Endothelial cell of umbilical vein (primary cell): ENCODE data around the gene CHRNA3. TPM values are rescaled to one million over a fixed set of nuclear protein-coding genes. Genes with fewer than 3 reads are reported as not detected.

Experiments
- BruUV-seq: library from RNA; stranded (reverse); fragments of 400-500 nt; replicated peaks from 2 replicates; lab custom pipeline; 2021; lab: Mats Ljungman, UMichigan
- CTCF ChIA-PET: fragments of 300-600, 350-600 bp; sonication (Branson Sonifier 250); formaldehyde crosslinking; loops from one replicate; lab custom pipeline; 2021; ENCODE audit warnings: antibody characterized with exemption, inconsistent platforms; lab: Charles Lee
- POLR2A ChIA-PET: fragments of 300-600, 350-600 bp; sonication (Branson Sonifier 250); formaldehyde crosslinking; loops from one replicate; lab custom pipeline; 2021; ENCODE audit warnings: antibody characterized with exemption, inconsistent platforms; lab: Charles Lee
- DNase-seq: peaks from one replicate; pipeline ENCODE4 v3.0.0-alpha.2; 2011; ENCODE audit warnings: low read depth, low spot score
- FAIRE-seq: peaks from 2 replicates; lab custom pipeline; 2011; peaks lifted over from hg19 to GRCh38; lab: Jason Lieb, UNC
- H2AFZ ChIP-seq: 2 replicates; pipeline ENCODE4 v1.6.0; 2012; ENCODE audit warnings: low read depth, low read length, control low read depth, inconsistent platforms
- H3K27ac ChIP-seq: 2 replicates; pipeline ENCODE4 v1.5.1; 2011; ENCODE audit warnings: low read depth, mild to moderate bottlenecking, control low read depth, low read length, moderate library complexity; ENCODE audit not compliant: insufficient read depth
- H3K27me3 ChIP-seq, 2 experiments: 2 replicates each; pipeline versions ENCODE4 v1.6.0 to v1.6.1; 2011; ENCODE audit warnings: low read length in 2 of 2, mixed read lengths in 1 of 2; ENCODE audit not compliant: control insufficient read depth in 2 of 2, insufficient read depth in 2 of 2
- H3K36me3 ChIP-seq, 2 experiments: 2 replicates in 1 of 2; 3 replicates in 1 of 2; pipeline ENCODE4 v1.5.1; 2011; ENCODE audit warnings: low read length in 2 of 2, mild to moderate bottlenecking in 1 of 2, moderate library complexity in 1 of 2; ENCODE audit not compliant: control insufficient read depth in 2 of 2, insufficient read depth in 2 of 2; ENCODE audit errors: extremely low read depth in 1 of 2
- H3K4me1 ChIP-seq: 3 replicates; pipeline ENCODE4 v1.5.1; 2011; ENCODE audit warnings: mild to moderate bottlenecking, low read length; ENCODE audit not compliant: control insufficient read depth, insufficient read depth; ENCODE audit errors: extremely low read depth
- H3K4me2 ChIP-seq: 2 replicates; pipeline ENCODE4 v1.6.1; 2011; ENCODE audit warnings: low read length, control low read depth, mixed read lengths; ENCODE audit not compliant: insufficient read depth
- H3K4me3 ChIP-seq, 3 experiments: fragments of 200-600 bp in 1 of 3; sonication (generic), shearing (Covaris generic) in 1 of 3; replicated peaks in 1 of 3; 2 replicates each; pipeline ENCODE4 v1.5.1; 2011 to 2016; ENCODE audit warnings: control low read depth in 3 of 3, low read length in 3 of 3, mild to moderate bottlenecking in 2 of 3, inconsistent platforms in 1 of 3, low read depth in 1 of 3, moderate library complexity in 1 of 3; ENCODE audit not compliant: insufficient read depth in 1 of 3
- H3K79me2 ChIP-seq: 2 replicates; pipeline ENCODE4 v1.6.0; 2012; ENCODE audit warnings: low read length, inconsistent platforms; ENCODE audit not compliant: control insufficient read depth, insufficient read depth
- H3K9ac ChIP-seq: replicated peaks from 2 replicates; pipeline ENCODE3; 2011; ENCODE audit warnings: low read length, control low read depth; ENCODE audit not compliant: insufficient read depth; ENCODE audit errors: extremely low read depth
- H3K9me1 ChIP-seq: replicated peaks from 3 replicates; pipeline ENCODE4 v1.6.0; 2011; ENCODE audit warnings: mild to moderate bottlenecking, low read length; ENCODE audit not compliant: control insufficient read depth, insufficient read depth; ENCODE audit errors: extremely low read depth
- H3K9me3 ChIP-seq: replicated peaks from 2 replicates; pipeline ENCODE4 v1.5.1; 2012; ENCODE audit warnings: low read length, inconsistent platforms; ENCODE audit not compliant: control insufficient read depth, insufficient read depth
- H4K20me1 ChIP-seq: replicated peaks from 2 replicates; pipeline ENCODE3; 2011; ENCODE audit warnings: mild to moderate bottlenecking, low read length; ENCODE audit not compliant: control insufficient read depth, insufficient read depth; ENCODE audit errors: extremely low read depth
- CTCF ChIP-seq, 2 donors: IDR thresholded peaks; 1 replicate in 1 of 2; 2 replicates in 1 of 2; pipeline ENCODE4 v1.5.1; 2011; ENCODE audit warnings: low read length in 2 of 2, mild to moderate bottlenecking in 2 of 2, moderate library complexity in 2 of 2, control low read depth in 1 of 2, inconsistent platforms in 1 of 2, low read depth in 1 of 2; ENCODE audit not compliant: insufficient read depth in 1 of 2; ENCODE audit errors: extremely low read depth in 1 of 2
- EZH2 ChIP-seq: IDR thresholded peaks from 2 replicates; pipeline ENCODE4 v1.6.1; 2012; ENCODE audit warnings: borderline replicate concordance, low read depth, mild to moderate bottlenecking, moderate library complexity, low read length, inconsistent platforms; ENCODE audit not compliant: severe bottlenecking
- FOS ChIP-seq: IDR thresholded peaks from 2 replicates; pipeline ENCODE4 v1.6.1; 2011; ENCODE audit warnings: mild to moderate bottlenecking, low read length, moderate library complexity, borderline replicate concordance; ENCODE audit not compliant: insufficient read depth
- GATA2 ChIP-seq: IDR thresholded peaks from 2 replicates; pipeline ENCODE4 v1.7.0; 2011; ENCODE audit warnings: low read depth, mild to moderate bottlenecking, moderate library complexity, mixed read lengths, low read length; ENCODE audit not compliant: insufficient read length, insufficient read depth
- JUN ChIP-seq: IDR thresholded peaks from 2 replicates; pipeline ENCODE4 v1.6.1; 2011; ENCODE audit warnings: borderline replicate concordance, low read depth; ENCODE audit not compliant: insufficient read length, insufficient read depth
- MAX ChIP-seq: IDR thresholded peaks from 2 replicates; pipeline ENCODE4 v1.6.1; 2011; ENCODE audit not compliant: insufficient read depth, insufficient read length
- MYC ChIP-seq: IDR thresholded peaks from one replicate; pipeline ENCODE4 v1.6.1; 2011; ENCODE audit warnings: mild to moderate bottlenecking, low read depth, low read length
- POLR2A ChIP-seq: IDR thresholded peaks from 2 replicates; pipeline ENCODE4 v1.6.1; 2012; ENCODE audit warnings: low read depth, mild to moderate bottlenecking, control low read depth, low read length
- POLR2AphosphoS5 ChIP-seq: IDR thresholded peaks from 2 replicates; pipeline ENCODE4 v1.6.1; 2012; ENCODE audit warnings: low read depth, mild to moderate bottlenecking, control low read depth, low read length, moderate library complexity; ENCODE audit not compliant: insufficient read depth
- dilution Hi-C: fragments of 300-500 bp; cut with MboI; formaldehyde crosslinking; loops from one replicate; pipeline ENCODE4 v1.15.0; 2019; ENCODE audit warnings: low sequenced_read_pairs; ENCODE audit not compliant: extremely low pct_ligation_motif_present
- intact Hi-C: fragments of 100-400 bp; cut with micrococcal nuclease; formaldehyde crosslinking; loops from one replicate; pipeline ENCODE4 v1.10.0; 2022
- polyA plus RNA-seq, 4 experiments: library from polyadenylated mRNA; depleted of rRNA in 3 of 4; stranded (reverse) in 3 of 4; unstranded in 1 of 4; fragments of >200 nt; gene quantifications; 2 replicates each; pipeline versions ENCODE4 v1.2.1 to v1.2.3, GENCODE V29; 2011 to 2012; ENCODE audit warnings: missing spikeins in 1 of 4
- total RNA-seq: library from RNA; stranded (reverse); gene quantifications from 2 replicates; pipeline ENCODE4 v1.2.3, GENCODE V29; 2021

The CHRNA3 gene
- total and polyA plus RNA-seq, 2 donors (not counting 3 experiments of a cell fraction or from before 2014, with no cell fraction given) = not detected

- peaks cover 30 to 46% of the 10 kb centered on the region in 2 experiments for H3K27me3 ChIP-seq
- dilution Hi-C loops = no loop called here
- ChIA-PET POLR2A (no interaction called here), CTCF (interaction anchor here (0.6 to 4.0 kb wide), 7 partner anchors 11 to 132 kb away, joined by 3 to 23 read pairs (median 5); no protein-coding TSS in a partner anchor)
- intact Hi-C loops = loop anchor here (5.0 kb wide), 1 partner anchor 312 kb away; no protein-coding TSS in a partner anchor
- H3K9ac ChIP-seq = no peak overlapping the region
- FAIRE-seq (no peak), DNase-seq (no peak)
- H4K20me1 ChIP-seq = no peaks in the 10 kb centered on the region
- H3K9me1 ChIP-seq = no peaks in the 10 kb centered on the region
- H3K4me1 ChIP-seq = no peaks in the 10 kb centered on the region
- TF ChIP-seq POLR2AphosphoS5 (no peak), GATA2 (no peak), MYC (no peak), CTCF (IDR thresholded peaks at IDR 0.05; ENCODE audit: extremely low read depth in 1 of 2, insufficient read depth in 1 of 2, low read depth in 1 of 2, low read length in 2 of 2) (no peak), POLR2A (no peak), FOS (no peak), MAX (no peak), EZH2 (no peak), JUN (no peak)
- no peaks in the 10 kb centered on the region for H3K79me2 ChIP-seq
- BruUV-seq = no TSS peak
- no peak overlapping the region for H3K27ac ChIP-seq
- H2AFZ ChIP-seq = no peak overlapping the region
- no peak overlapping the region for H3K4me2 ChIP-seq
- H3K4me3 ChIP-seq = no peak overlapping the region
- H3K36me3 ChIP-seq = no peaks in the 10 kb centered on the region
- no peaks in the 10 kb centered on the region for H3K9me3 ChIP-seq
Measured at GRCh38 chr15:78619022-78619950, 1.5 kb downstream of the CHRNA3 start.
